Thyroid gland (tissue), 4 donors: ENCODE data around the gene CADPS.

Source experiments
- POLR2A ChIP-seq, 2 donors: fragments of 450-650 bp; IDR thresholded peaks; one replicate each; pipeline ENCODE4 v1.6.1; 2017; ENCODE audit warnings: antibody characterized with exemption in 2 of 2, mild to moderate bottlenecking in 2 of 2, moderate library complexity in 1 of 2
- TF ChIP-seq, protein P1 (sequence below), 6 experiments: fragments of 200-600 bp in 3 of 6; fragments of 450-650 bp in 3 of 6; sonication (generic) in 3 of 6; IDR thresholded peaks; one replicate each; pipeline ENCODE4 v1.5.1; 2016 to 2019; ENCODE audit warnings: antibody characterized with exemption in 6 of 6, mild to moderate bottlenecking in 2 of 6, inconsistent platforms in 1 of 6, moderate library complexity in 1 of 6

- TF ChIP-seq, protein P1, sequence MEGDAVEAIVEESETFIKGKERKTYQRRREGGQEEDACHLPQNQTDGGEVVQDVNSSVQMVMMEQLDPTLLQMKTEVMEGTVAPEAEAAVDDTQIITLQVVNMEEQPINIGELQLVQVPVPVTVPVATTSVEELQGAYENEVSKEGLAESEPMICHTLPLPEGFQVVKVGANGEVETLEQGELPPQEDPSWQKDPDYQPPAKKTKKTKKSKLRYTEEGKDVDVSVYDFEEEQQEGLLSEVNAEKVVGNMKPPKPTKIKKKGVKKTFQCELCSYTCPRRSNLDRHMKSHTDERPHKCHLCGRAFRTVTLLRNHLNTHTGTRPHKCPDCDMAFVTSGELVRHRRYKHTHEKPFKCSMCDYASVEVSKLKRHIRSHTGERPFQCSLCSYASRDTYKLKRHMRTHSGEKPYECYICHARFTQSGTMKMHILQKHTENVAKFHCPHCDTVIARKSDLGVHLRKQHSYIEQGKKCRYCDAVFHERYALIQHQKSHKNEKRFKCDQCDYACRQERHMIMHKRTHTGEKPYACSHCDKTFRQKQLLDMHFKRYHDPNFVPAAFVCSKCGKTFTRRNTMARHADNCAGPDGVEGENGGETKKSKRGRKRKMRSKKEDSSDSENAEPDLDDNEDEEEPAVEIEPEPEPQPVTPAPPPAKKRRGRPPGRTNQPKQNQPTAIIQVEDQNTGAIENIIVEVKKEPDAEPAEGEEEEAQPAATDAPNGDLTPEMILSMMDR (IDR thresholded peaks at IDR 0.05) = no peak
- no peak for TF ChIP-seq POLR2A (IDR thresholded peaks at IDR 0.05)
Measured at GRCh38 chr3:62532796-62533195, 342.4 kb downstream of the CADPS start.
